ENCODE measurements around the gene PTPRA.
"Not testable (repeated sequence)": the region's sequence is repeated elsewhere in the genome, so short reads cannot be mapped to it uniquely, and the experiment has no call there.

PTPRA gene

GRCh38 chr20:2891343-2891742, 18.1 kb downstream of the PTPRA start:
- no peak for DNase-seq

DNA sequence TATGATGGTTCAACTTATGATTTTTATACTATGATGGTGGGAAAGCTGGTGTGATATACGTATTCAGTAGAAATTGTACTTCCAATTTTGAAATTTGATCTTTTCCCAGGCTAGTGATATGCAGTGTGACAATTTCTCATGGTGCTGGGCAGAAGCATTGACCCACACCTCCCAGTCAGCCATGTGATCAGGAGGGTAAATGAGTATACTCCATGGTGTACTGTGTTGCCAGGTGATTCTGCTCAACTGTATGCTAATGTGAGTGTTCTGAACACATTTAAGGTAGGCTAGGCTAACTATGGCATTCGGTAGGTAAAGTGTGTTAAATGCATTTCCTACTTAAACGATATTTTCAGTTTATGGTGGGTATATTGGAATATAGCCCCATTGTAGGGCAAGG, 19.1 kb downstream of the PTPRA start:
- no peak for DNase-seq

DNA sequence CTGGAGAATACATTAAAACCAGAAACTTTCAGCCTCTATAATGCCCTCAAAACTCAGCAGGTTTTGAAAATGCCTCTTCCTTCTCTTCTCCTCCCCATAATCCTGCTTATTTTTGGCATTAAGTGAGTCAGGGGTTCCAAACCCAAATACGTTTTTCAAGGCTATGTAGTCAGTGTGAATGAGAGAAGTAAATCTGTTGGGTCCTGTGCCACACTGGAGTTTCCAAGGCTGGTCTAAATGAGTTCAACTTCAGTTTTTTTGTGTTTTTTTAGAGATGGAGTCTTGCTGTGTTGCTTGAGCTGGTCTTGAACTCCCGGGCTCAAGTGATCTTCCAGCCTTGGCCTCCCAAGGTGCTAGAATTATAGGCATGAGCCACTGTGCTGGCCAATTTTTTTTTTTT, 20.9 kb downstream of the PTPRA start:
- no peak for DNase-seq

DNA sequence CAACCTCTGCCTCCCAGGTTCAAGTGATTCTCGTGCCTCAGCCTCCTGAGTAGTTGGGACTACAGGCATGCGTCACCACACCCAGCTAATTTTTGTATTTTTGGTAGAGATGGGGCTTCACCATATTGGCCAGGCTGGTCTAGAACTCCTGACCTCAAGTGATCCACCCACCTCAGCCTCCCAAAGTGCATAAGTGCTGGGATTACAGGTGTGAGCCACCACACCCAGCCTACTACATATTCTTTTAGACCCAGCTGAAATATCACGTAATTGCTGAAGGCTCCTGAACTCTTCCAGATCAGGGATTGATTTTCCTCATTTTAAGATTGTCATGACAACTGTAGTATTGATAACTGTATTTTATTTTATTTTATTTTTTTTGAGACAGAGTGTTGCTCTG, 21.9 kb downstream of the PTPRA start:
- DNase-seq, result not testable (repeated sequence)

DNA sequence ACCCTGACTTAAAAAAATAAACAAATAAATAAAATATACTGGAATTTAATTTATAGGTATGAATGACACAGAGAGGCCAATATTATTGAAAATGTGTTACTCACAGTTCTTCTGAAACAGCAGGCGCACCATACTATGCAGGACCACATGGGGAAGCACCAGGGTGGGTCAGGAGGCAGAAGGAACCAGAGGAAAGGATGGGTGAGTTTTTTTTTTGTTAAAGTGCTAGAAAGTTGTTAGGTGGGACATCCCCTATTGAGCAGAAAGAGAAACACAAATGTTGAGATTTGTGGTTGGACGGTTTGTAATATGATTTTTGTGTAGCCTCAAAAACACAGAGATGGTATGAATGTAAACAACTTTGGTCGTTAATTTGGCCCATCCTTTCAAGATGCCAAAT, 26.0 kb downstream of the PTPRA start:
- peak; percentile 36 for DNase-seq

- no peak for DNase-seq
Measured at GRCh38 chr20:2900845-2901592, 27.7 kb downstream of the PTPRA start.

- DNase-seq, result no peak
Measured at GRCh38 chr20:2902291-2902690, 29.0 kb downstream of the PTPRA start.

DNA sequence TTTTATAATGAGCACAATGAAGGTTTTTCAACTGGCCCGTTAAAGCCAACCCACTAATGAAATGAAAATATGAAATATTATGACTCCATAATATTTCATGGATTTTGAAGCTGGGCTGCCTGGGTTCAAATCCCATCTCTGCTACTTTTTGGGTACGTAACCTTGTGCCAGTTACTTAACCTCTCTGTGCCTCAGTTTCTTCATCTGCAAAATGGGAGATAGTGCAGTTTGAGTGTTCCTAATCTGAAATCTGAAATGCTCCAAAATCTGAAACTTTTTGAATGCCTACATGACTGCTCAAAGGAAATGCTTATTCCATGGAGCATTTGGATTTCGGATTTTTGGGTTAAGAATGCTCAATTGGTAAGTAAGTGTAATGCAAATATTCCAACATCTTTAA, 29.5 kb downstream of the PTPRA start:
- DNase-seq, result no peak

DNA sequence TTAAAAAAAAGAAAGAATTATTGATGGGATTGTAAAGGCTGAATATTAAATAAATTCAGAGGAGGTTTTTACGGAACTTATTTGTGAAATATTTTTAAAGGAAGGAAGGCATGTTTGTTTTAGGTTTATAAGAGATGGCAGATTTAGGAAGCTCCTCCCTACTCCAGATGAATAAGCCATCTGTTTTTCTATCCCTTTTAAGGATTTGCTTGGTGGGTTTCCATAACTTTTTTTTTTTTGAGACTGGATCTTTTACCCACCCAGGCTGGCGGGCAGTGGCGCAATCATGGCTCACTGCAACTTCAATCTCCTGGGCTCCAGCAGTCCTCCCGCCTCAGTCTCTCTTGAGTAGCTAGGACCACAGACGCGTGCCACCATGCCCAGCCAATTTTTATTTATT, 30.4 kb downstream of the PTPRA start:
- no peak for DNase-seq

DNA sequence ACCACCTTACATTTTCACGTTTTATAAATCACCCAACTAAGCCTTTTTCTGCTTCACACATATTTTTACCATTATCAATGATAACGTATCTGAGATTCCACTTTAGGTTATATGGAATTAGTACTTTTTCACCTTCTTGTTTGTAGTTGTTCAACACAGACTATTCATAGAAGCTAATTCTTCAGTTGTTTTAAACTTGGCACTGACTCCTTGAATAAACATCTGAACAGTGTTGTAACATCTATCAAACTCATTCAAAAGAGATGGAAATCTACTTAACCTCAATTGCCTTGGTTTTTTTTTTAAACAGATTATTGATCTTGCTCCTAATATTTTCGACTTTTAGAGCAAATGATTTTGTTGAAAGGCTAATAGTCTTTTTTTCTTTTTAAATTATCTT, 34.2 kb downstream of the PTPRA start:
- DNase-seq, result no peak

DNA sequence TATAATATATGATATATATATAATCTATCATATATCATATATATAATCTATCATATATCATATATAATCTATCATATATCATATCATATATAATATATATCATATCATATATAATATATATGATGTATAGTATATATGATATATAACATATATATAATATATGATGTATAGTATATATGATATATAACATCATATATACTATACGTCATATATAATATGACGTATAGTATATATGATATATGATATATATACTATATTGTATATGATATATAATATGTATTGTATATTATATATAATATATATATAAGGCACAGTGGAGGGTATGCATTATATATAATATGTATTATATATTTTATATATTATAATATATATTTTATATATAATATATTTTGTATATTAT, 36.7 kb downstream of the PTPRA start:
- DNase-seq, result no peak

DNA sequence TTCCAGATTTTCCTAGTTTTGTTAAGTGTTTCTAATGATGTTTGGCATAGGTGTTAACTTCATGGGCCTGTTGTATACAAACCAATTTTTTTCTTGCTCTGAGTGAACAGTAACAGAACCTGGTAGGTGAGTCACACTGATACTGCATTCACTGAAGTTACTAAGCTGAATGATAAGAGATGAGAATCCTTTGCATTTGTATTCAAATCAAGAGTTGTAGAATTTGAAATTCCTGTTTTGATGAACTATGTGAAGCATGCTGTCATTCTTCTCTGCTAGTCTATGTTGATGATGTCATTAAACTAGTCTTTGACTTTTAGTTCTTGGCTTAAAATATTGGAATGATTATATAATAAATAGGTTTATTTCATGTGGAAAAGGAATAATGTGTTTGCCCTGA, 37.9 kb downstream of the PTPRA start:
- no peak for DNase-seq

DNA sequence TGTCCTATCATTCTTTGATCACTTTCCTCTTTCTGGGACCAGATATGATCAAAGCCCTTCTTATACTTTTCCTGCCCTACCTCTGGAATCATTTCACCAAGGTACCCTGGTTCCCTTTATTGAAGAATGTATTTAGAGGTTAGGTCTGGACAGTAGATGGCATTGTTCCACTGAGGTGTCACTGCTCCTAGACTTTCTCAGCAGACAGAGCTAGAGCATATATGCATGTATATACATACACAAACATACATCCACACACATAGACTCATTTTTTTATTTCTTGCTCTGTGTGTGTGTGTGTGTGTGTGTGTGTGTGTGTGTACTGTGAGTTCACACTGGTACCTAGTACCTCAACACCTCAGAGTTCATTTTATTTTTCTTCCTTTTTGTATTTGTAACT, 40.9 kb downstream of the PTPRA start:
- DNase-seq, result no peak

DNA sequence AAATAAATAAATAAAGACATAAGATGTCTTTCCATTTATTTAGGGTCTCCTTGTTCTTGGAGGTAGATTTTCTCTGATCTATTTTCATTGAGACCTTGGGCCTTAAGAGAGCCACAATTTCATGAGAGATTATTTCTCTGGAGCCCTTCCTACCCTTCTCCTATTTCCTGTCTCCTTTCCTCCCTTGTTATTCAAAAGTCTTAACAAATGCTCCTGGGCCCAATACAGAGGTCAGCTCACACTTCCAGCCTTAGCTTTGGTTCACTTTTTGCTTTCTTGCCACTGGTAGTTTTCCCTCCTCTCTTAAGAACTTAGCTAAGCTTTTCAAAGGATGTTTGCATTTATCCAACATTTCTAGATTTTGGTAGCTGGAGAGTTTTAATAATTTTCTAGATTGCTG, 44.0 kb downstream of the PTPRA start:
- DNase-seq, result no peak

DNA sequence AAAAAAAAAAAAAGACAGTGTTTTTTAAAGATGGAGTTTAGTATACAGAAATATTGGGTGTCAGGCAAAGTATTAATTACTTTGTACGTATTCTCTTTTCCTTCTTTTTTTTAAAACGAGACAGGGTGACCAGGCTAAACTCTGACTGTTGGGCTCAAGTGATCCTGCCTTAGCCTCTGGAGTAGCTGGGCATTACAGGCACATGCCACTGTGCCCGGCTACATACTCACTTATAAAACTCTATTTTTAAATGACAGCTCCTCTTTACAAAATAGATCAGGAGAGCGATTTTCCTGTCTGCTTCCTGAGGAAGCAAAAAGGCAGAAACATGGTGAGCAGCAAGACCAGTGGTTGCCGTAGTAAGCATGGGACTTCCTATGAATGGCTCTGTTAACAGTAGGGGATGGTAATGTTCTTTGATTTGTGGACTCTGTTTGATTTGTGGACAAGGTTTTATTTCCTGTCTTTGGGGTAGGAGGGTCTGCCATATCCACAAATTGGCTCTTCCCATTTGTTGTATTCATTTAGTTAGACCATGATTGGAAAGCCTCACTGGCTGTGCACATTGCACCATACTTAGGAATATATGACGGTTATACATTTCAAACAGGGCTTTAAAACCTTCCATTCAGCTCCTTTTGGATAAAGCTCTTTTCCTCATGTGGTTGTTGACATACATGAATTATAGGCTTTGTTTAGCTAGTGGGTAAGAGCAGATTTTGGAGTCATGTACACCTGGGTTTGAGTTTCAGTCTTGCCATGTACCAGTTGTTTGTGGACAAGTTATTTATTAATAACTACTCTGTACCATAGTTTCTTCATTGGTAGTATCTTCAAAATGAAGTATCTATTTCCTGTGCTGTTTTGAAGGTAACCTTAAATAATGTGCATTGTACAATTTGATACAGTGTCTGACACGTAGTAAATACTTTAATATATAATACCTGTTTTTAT, 45.1 kb downstream of the PTPRA start:
- no peak for DNase-seq

DNA sequence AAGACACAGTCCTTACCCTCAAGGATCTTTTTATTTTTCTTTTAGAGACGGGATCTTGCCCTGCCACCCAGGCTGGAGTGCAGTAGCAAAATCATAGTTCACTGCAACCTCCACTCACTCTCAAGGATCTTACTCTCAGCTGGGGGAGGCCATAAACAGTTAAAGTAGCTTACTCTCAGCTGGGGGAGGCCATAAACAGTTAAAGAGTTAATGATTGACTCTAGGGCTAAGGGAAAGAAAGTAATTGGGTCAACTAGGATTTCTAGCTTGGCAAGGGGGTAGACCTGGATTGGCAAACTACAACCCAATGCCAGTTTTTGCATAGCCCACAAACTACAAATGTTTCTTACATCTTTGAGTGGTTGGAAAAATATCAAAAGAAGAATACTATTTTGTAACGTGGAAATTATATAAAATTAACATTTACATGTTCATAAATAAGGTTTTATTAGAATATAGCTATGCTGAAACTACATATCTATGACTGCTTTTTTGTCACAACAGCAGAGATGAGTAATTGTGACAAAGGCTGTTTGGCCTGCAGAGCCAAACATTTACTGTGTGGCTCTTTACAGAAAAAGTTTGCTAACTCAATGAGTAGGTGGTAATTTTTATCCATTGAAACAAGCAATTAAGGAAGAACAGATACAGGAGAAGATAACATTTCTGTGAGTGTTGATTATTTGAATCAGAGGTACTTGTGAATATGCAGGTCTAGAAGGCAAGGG, 46.4 kb downstream of the PTPRA start:
- no peak for DNase-seq

GRCh38 chr20:2920473-2920872, 47.2 kb downstream of the PTPRA start:
- no peak for DNase-seq

DNA sequence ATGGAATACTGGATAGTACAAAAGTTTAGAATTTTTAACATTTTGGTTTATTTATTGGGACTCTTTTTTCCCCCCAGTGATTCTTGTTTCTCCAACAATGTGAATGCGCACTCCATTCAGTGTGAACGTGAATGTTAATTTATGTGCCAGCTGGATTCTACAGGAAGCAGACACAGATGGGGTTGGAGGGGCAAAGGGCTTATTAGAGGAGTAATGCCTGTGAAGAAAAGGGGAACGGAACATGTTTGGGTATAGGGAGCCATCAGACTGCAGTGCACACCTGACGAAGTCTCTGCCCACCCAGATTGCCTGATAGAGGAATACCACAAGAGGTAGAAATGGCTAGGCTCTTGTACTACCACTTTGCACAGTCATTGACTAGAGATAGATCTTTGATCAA, 48.2 kb downstream of the PTPRA start:
- DNase-seq, result no peak

DNA sequence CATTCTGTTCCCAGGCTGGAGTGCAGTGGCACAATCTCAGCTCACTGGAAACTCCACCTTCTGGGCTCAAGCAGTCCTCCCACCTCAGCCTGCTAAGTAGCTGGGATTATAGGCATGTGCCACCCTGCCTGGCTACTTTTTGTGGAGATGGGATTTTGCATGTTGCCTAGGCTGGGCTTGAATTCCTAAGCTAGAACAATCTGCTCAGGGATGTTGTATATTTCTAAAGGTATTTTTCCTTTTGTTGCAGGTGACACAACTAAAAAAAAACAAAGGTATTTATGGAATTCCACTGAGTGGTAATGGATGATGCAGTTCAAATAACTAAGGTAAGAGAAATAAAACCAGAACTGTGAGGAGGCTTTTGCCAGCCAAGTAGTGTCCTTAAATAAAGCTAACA, 49.7 kb downstream of the PTPRA start:
- DNase-seq, result no peak

GRCh38 chr20:2930538-2930937, 57.3 kb downstream of the PTPRA start:
- no peak for DNase-seq

GRCh38 chr20:2932498-2932897, 59.2 kb downstream of the PTPRA start:
- no peak for DNase-seq

DNA sequence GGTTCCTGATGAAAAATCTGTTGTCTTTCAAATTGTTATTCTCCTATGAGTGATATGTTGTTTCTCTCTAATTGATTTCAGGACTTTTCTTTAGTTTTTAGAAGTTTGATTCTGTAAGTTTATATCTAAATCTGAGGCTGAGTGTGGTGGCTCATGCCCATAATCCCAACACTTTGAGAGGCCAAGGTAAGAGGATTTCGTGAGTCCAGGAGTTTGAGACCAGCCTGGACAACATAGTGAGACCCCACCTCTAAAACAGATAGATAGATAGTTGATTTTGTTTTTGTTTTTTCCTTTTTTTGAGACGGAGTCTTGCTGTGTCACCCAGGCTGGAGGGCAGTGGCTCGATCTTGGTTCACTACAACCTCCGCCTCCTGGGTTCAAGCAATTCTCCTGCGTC, 64.6 kb downstream of the PTPRA start:
- DNase-seq, result no peak

- no peak for DNase-seq
Measured at GRCh38 chr20:2942439-2942838, 69.2 kb downstream of the PTPRA start.

Measured in stimulated activated CD4-positive, alpha-beta T cell treated with anti-CD3 and anti-CD28 coated beads, Interleukin-15, amount 100 ng/mL, for 24 hours (primary cell).